Activated gamma-delta T cell (primary cell): Measurements from ENCODE around the gene TSHR.
"Not testable (repeated sequence)": the region's sequence is repeated elsewhere in the genome, so short reads cannot be mapped to it uniquely, and the experiment has no call there.

Experiments
- DNase-seq: peaks from one replicate; lab custom pipeline; 2025; lab: John Stamatoyannopoulos, UW

TSHR gene

DNA sequence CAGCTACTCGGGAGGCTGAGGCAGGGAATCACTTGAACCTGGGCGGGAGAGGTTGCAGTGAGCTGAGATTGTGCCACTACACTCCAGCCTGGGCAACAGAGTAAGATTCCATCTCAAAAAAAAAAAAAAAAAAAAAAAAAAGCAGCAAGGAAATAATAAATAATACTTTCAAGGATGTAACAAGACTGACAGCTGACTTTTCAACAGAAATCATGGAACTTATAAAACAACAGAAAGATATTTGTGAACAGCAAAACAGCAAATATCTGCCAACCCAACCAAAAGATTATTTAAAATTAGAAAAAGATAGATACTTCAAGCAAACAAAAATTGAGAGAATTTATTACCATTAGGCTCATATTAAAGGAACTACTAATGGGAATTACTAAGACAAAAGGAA lies 115.1 kb downstream of the TSHR start:
- no peak for DNase-seq

GRCh38 chr14:81085596-81085995 lies 130.2 kb downstream of the TSHR start:
- no peak for DNase-seq

DNA sequence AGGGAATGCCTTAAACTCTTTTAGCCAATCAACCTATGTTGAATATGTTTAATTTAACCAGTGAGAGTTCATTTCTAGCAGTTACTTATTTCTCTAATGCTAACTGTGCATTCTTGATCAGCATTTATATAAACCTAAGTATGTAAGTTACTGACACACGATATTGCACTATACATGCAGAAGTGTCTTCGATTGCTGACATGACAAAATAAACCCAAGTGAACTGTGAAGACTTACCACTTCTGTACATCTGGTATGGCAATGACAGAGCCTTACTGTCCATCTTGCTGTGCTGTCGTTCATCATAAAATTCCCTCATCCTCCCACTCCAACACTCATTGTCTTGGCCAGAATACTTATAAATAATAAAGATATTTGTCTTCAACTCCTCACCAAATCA lies 131.8 kb downstream of the TSHR start:
- no peak for DNase-seq

GRCh38 chr14:81091139-81091538 lies 135.7 kb downstream of the TSHR start:
- no peak for DNase-seq

DNA sequence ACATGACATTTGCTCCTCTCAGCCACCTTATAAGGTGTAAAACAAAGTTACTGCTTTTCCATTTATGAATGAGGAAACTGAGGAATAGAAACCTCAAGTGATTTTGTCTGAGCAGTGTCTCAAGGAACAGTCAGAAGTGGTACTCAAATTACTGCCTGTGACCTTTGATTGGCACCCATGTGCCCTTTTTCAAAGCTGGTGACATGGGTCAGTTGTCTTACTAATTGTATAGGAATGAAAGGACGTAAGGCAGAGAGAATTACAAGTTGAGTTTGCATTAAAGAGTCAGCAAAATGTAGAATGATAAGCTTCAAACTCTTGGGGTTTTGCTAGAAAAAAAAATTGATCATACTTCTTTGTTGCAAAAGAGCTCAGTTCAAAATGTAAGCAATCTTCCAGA lies 136.2 kb downstream of the TSHR start:
- DNase-seq = no peak

GRCh38 chr14:81093651-81094050 lies 138.2 kb downstream of the TSHR start:
- no peak for DNase-seq

DNA sequence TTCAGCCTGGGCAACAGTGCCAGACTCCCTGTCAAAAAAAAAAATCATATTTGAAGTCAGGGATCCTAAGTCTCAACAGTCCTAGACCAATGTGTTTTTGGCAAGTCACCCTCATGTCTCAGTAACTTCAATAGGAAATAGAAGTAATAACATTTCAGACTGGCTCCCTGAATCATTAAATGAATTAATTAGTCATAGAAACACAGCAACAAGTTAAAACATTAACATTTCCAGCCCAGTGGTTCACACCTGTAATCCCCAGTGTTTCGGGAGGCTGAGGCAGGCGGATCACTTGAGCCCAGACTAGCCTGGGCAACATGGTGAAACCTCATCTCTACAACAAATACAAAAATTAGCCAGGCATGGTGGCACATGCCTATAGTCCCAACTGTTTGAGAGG lies 140.1 kb downstream of the TSHR start:
- no peak for DNase-seq

GRCh38 chr14:81096656-81097055 lies 141.2 kb downstream of the TSHR start:
- no peak for DNase-seq

DNA sequence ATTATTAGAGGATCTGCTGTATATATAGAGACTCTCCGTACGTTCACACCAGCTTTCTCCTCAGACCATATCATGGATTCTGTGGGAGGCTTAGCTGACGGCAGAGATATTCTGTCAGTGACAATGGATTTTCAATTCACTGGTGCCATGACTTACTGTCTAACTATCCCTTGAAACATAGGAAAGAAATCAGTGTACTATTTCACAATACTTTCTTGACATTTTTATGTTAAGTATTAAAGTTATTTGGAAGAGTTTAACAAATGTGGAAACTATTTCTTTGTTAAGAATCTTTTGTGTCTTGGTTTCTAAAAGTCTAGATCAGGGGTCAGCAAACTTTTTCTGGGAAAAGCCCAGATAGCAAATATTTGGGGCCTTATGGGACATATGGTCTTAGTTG lies 146.8 kb downstream of the TSHR start:
- DNase-seq = no peak

GRCh38 chr14:81103443-81103842 lies 148.0 kb downstream of the TSHR start:
- no peak for DNase-seq

DNA sequence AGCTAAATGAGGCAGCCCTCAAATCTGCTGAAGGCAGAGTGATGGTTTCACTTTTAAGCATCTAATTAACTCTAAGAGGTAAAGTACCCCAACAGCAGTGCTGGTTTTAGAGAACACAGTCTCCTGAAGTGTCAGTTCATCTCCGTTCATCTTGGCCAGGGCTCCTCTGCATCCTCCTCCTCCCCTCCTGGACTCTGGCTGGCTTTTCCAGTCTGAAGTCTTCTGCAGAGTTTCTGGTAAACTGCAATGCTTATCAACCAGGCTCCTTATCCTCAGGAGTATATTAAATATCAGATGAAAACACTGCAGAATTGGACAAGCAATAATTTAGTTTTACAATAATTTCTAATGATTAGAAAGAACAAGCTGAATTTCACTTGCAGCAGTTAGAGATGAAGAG lies 150.0 kb downstream of the TSHR start:
- no peak for DNase-seq

GRCh38 chr14:81105961-81106360 lies 150.5 kb downstream of the TSHR start:
- no peak for DNase-seq

DNA sequence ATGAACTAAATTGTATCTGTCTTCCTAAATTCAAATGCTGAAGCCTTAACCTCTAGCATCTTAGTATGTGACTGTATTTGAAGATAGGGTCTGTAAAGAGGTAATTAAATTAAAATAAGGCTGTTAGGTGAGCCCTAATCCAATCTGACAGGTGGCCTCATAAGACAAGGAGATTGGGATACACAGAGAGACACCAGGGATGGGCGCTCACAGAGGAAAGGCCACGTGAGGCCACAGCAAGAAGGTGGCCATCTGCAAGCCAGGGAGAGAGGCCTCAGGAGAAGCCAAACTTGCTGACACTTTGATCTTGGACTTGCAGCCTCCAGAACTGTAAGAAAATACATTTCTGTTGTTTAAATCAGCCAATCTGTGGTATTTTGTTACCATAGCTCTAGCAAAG lies 154.8 kb downstream of the TSHR start:
- DNase-seq = no peak

DNA sequence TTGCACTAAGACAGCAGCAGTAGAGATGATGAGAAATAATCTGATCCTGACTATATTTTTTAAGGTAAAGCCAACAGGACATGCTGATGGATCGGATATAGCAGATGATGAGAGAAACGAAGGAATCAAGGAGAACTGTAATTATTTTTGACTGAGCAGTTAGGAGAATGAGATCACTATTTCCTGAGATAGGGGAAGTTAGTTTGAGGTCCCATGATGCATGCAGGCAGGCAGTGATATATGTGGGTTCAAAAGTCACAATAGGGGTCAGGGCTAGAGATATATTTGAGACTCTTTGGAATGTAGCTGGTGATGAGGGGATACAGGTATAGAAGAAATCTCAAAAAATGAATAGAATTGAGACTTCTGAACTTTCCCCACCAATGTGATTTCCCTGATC lies 157.8 kb downstream of the TSHR start:
- no peak for DNase-seq

GRCh38 chr14:81113945-81114820 lies 158.8 kb downstream of the TSHR start:
- DNase-seq = not testable (repeated sequence)

DNA sequence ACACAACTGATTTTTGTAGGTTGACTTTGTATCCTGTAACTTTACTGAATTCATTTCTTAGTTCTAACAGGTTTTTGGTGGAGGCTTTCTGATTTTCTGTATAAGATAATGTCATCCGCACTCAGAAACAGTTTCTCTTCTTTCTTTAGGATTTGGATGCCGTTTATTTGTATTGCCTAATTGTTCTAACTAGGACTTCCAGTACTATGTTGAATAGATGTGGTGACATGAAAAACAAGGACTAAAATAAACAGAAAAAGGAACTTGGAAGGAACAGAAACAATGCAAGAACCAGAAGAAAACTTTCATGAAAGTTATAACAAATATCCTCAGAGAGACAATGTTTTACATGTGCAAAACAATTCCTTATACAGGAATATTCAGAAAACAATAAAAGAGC lies 165.1 kb downstream of the TSHR start:
- DNase-seq = no peak

DNA sequence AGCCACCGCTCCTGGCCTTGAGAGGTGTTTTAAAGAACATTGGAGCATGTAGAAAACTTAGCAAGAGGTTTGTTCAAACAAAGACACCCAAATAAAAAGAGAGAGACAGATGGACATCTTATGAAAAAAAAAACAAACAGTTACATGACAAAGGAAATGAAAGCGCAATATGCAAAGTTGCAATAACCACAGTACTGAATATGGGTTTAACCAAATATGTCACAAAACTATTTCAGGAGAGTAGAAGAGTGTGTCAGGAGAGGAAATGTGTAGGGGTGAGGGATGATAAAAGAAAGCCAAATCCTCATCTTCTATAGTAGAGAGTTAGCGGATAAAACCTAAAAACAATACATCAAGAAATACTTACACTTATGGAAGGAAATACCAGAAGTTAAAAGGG lies 166.9 kb downstream of the TSHR start:
- no peak for DNase-seq

DNA sequence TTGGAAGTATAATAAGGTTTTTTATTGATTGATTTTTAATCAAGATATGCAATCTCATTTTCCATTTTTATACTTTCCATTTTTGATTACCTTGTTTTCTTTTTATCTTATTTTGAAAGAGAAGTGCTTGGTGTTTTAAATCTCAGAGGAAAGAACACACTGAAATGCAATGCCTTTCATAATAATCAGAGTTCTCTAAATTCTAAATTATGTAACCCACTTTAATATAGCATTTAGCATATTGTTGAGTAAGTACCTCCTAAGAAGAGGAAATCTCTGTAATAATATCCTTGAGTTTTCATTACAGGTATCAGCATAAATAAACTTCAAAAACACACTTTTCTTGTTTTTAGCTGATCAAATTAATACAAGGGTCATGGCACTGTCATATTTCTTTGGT lies 168.4 kb downstream of the TSHR start:
- DNase-seq = no peak

- DNase-seq = no peak
Observed at GRCh38 chr14:81125536-81125935, 170.1 kb downstream of the TSHR start.

GRCh38 chr14:81127785-81128184 lies 172.4 kb downstream of the TSHR start:
- DNase-seq = no peak

GRCh38 chr14:81129242-81129641 lies 173.8 kb downstream of the TSHR start:
- DNase-seq = no peak

GRCh38 chr14:81132468-81132867 lies 177.0 kb downstream of the TSHR start:
- DNase-seq = no peak

GRCh38 chr14:81133400-81133799 lies 178.0 kb downstream of the TSHR start:
- no peak for DNase-seq

DNA sequence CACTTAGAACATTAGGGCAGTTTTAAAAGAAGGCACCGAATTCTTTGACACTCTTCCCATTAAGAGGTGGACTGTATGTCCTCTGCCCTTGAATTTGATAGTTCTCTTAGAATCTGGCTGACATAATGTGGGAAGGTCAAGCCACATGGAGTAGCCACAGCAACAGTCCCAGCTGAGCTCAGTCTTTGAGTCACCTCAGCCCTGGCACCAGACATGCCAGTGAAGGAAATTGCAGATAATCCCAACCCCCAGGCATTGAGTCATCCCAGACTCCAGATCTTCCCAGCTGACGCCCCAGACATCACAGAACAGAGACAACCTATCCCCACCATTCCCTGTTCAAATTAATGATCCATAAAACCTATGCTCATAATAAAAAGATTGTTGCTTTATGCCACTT lies 181.9 kb downstream of the TSHR start:
- no peak for DNase-seq
